ENCODE data around the gene GUCD1. TPM values are rescaled to one million over a fixed set of nuclear protein-coding genes. Genes with fewer than 3 reads are reported as not detected.

The GUCD1 gene
- total and polyA plus RNA-seq, 2 of the 13 experiments (the other 11 are each of a cell fraction or from before 2014, with no cell fraction given), result 128 to 245 TPM

GRCh38 chr22:24550028-24550901 is 4.7 kb downstream of the GUCD1 start (continued):
- peak; percentile 50; the same call in 1 of the 2 replicates for TF ChIP-seq ISX (CRISPR knock-in tag; conservative IDR thresholded peaks at IDR 0.05)
- TF ChIP-seq FUBP1 (CRISPR knock-in tag; IDR thresholded peaks at IDR 0.05; ENCODE audit: borderline replicate concordance), result no peak; the same call in 1 of the 2 replicates
- TF ChIP-seq KDM2A (CRISPR knock-in tag; IDR thresholded peaks at IDR 0.05; ENCODE audit: borderline replicate concordance, low read depth), result peak; percentile 47; the same call in 1 of the 2 replicates
- peak in 1 of 2 experiments; percentile 60; a peak in 2 of 4 replicates for TF ChIP-seq ATF4 (CRISPR knock-in tag; IDR thresholded peaks at IDR 0.05)
- TF ChIP-seq CREM (IDR thresholded peaks at IDR 0.05), result peak; percentile 89
- no peak for TF ChIP-seq CREM (CRISPR knock-in tag; IDR thresholded peaks at IDR 0.05)
- TF ChIP-seq ZNF496 (CRISPR knock-in tag; IDR thresholded peaks at IDR 0.05; ENCODE audit: insufficient replicate concordance), result no peak
- TF ChIP-seq ZNF770 (CRISPR knock-in tag; IDR thresholded peaks at IDR 0.05), result no peak; the same call in 1 of the 2 replicates
- peak; percentile 94 for TF ChIP-seq HDAC1 (CRISPR knock-in tag; IDR thresholded peaks at IDR 0.05)
- TF ChIP-seq IKZF1 (IDR thresholded peaks at IDR 0.05), result no peak
- peak; percentile 85; the same call in 1 of the 2 replicates for TF ChIP-seq ESRRA (CRISPR knock-in tag; IDR thresholded peaks at IDR 0.05; ENCODE audit: low read depth)
- TF ChIP-seq ZNF350 (CRISPR knock-in tag; IDR thresholded peaks at IDR 0.05; ENCODE audit: borderline replicate concordance, low read depth), result peak; percentile 98
- TF ChIP-seq PAX8 (CRISPR knock-in tag; IDR thresholded peaks at IDR 0.05; ENCODE audit: borderline replicate concordance), result 0 out of 2 replicates have a peak, but pooled peaks have one; percentile 33
- no peak for TF ChIP-seq ZNF260 (CRISPR knock-in tag; IDR thresholded peaks at IDR 0.05; ENCODE audit: borderline replicate concordance, low read depth)
- TF ChIP-seq SP5 (CRISPR knock-in tag; IDR thresholded peaks at IDR 0.05; ENCODE audit: borderline replicate concordance, low read depth), result peak; percentile 71
- TF ChIP-seq ZNF34 (CRISPR knock-in tag; IDR thresholded peaks at IDR 0.05; ENCODE audit: borderline replicate concordance), result no peak
- TF ChIP-seq ZBTB4 (CRISPR knock-in tag; IDR thresholded peaks at IDR 0.05; ENCODE audit: borderline replicate concordance), result peak; percentile 44; the same call in 1 of the 2 replicates
- no peak for TF ChIP-seq GTF3A (CRISPR knock-in tag; conservative IDR thresholded peaks at IDR 0.05)
